GM23338 (cell line): ENCODE data around the gene CFH. TPM values are rescaled to one million over a fixed set of nuclear protein-coding genes. Genes with fewer than 3 reads are reported as not detected.

Source experiments
- ATAC-seq: fragments of 200-7000 bp; cut with Tn5 transposase; 3 replicates; pipeline ENCODE4 v1.9.1; 2020
- DNase-seq: peaks from one replicate; pipeline ENCODE4 v3.0.0-alpha.2; 2015; ENCODE audit warnings: low spot score
- H2AFZ ChIP-seq: fragments of 200-600 bp; sonication (generic); 2 replicates; pipeline ENCODE4 v1.8.0; 2016; ENCODE audit warnings: antibody characterized with exemption, mild to moderate bottlenecking, moderate library complexity
- H3F3A ChIP-seq: fragments of 200-600 bp; sonication (generic); replicated peaks from 2 replicates; pipeline ENCODE4 v1.8.0; 2017; ENCODE audit warnings: antibody characterized with exemption, mixed run types, low read depth
- H3K27ac ChIP-seq: fragments of 200-600 bp; sonication (generic); 2 replicates; pipeline ENCODE4 v1.6.1; 2016; ENCODE audit warnings: low read depth
- H3K27me3 ChIP-seq: fragments of 200-600 bp; sonication (generic); 2 replicates; pipeline ENCODE4 v1.8.0; 2016; ENCODE audit warnings: mild to moderate bottlenecking, mixed run types, moderate library complexity; ENCODE audit not compliant: insufficient read depth
- H3K36me3 ChIP-seq: fragments of 200-600 bp; sonication (generic); 2 replicates; pipeline ENCODE4 v1.8.0; 2016; ENCODE audit warnings: mild to moderate bottlenecking; ENCODE audit not compliant: insufficient read depth
- H3K4me1 ChIP-seq: fragments of 200-600 bp; sonication (generic); 2 replicates; pipeline ENCODE4 v1.8.0; 2016; ENCODE audit warnings: mild to moderate bottlenecking, moderate library complexity; ENCODE audit not compliant: insufficient read depth
- H3K4me2 ChIP-seq: fragments of 200-600 bp; sonication (generic); 2 replicates; pipeline ENCODE4 v1.7.1; 2017; ENCODE audit warnings: mixed run types
- H3K4me3 ChIP-seq: fragments of 200-600 bp; sonication (generic); 2 replicates; pipeline ENCODE4 v1.6.1; 2016; ENCODE audit warnings: mixed run types
- H3K79me2 ChIP-seq: fragments of 200-600 bp; sonication (generic); replicated peaks from 2 replicates; pipeline ENCODE4 v1.8.0; 2017; ENCODE audit warnings: mild to moderate bottlenecking; ENCODE audit not compliant: insufficient read depth
- H3K9me2 ChIP-seq: fragments of 200-600 bp; sonication (generic); 2 replicates; pipeline ENCODE4 v1.8.0; 2017; ENCODE audit not compliant: insufficient read depth
- H4K20me1 ChIP-seq: fragments of 200-600 bp; sonication (generic); replicated peaks from 2 replicates; pipeline ENCODE4 v1.8.0; 2017; ENCODE audit warnings: mild to moderate bottlenecking; ENCODE audit not compliant: insufficient read depth
- H3K27ac Mint-ChIP-seq: 2 replicates; pipeline ENCODE4 v1.8.0; 2020; ENCODE audit warnings: inconsistent platforms, mild to moderate bottlenecking, moderate library complexity, mixed read lengths
- H3K27me3 Mint-ChIP-seq: 3 replicates; pipeline ENCODE4 v1.8.0; 2022; ENCODE audit warnings: low read depth, mild to moderate bottlenecking, moderate library complexity, mixed read lengths, inconsistent platforms; ENCODE audit not compliant: insufficient read depth, poor library complexity
- H3K36me3 Mint-ChIP-seq: 3 replicates; pipeline ENCODE4 v1.8.0; 2021; ENCODE audit warnings: low read depth, mild to moderate bottlenecking, inconsistent platforms, moderate library complexity, mixed read lengths
- H3K4me1 Mint-ChIP-seq: 3 replicates; pipeline ENCODE4 v1.8.0; 2020; ENCODE audit warnings: mild to moderate bottlenecking, inconsistent platforms, mixed read lengths
- H3K4me3 Mint-ChIP-seq: 3 replicates; pipeline ENCODE4 v1.8.0; 2021; ENCODE audit warnings: moderate library complexity, mild to moderate bottlenecking, inconsistent platforms, mixed read lengths
- H3K9me3 Mint-ChIP-seq: 3 replicates; pipeline ENCODE4 v1.8.0; 2020; ENCODE audit warnings: moderate library complexity, mild to moderate bottlenecking, inconsistent platforms, mixed read lengths
- EZH2 ChIP-seq: fragments of 200-600 bp; sonication (generic); IDR thresholded peaks from one replicate; pipeline ENCODE4 v1.8.0; 2017; ENCODE audit warnings: antibody characterized with exemption, mild to moderate bottlenecking, low read depth; ENCODE audit not compliant: unreplicated experiment
- STAT1 ChIP-seq: IDR thresholded peaks from one replicate; pipeline ENCODE4 v1.6.1; 2016; ENCODE audit warnings: antibody characterized with exemption; ENCODE audit not compliant: unreplicated experiment
- polyA plus RNA-seq: library from polyadenylated mRNA; unstranded; fragments of >200 nt; fragmentation: Nextera tagmentation; extraction: Ambion mirVana; gene quantifications from 2 replicates; pipeline ENCODE4 v1.2.1, GENCODE V29; 2016
- total RNA-seq: library from RNA; depleted of rRNA; stranded (reverse); fragments of >200 nt; shearing (Covaris generic); gene quantifications from 2 replicates; pipeline ENCODE4 v1.2.3, GENCODE V29; 2014
- TF ChIP-seq, protein P1 (sequence below): fragments of 250-450 bp; sonication (Bioruptor Pico); IDR thresholded peaks from 2 replicates; pipeline ENCODE4 v1.5.0; 2020; ENCODE audit warnings: mild to moderate bottlenecking, moderate library complexity
- TF ChIP-seq, protein P2 (sequence below): IDR thresholded peaks from one replicate; pipeline ENCODE4 v1.6.1; 2018; ENCODE audit warnings: antibody characterized with exemption; ENCODE audit not compliant: unreplicated experiment
- TF ChIP-seq, protein P3 (sequence below), 2 experiments: fragments of 200-600 bp in 1 of 2; sonication (generic) in 1 of 2; conservative IDR thresholded peaks; 2 replicates each; pipeline versions ENCODE4 v1.5.1 to v1.6.1; 2016 to 2017; ENCODE audit warnings: antibody characterized with exemption in 2 of 2, low read depth in 2 of 2, mild to moderate bottlenecking in 2 of 2, moderate library complexity in 1 of 2

Gene CFH
- total and polyA plus RNA-seq, 2 experiments from 2014 or later: not detected

DNA sequence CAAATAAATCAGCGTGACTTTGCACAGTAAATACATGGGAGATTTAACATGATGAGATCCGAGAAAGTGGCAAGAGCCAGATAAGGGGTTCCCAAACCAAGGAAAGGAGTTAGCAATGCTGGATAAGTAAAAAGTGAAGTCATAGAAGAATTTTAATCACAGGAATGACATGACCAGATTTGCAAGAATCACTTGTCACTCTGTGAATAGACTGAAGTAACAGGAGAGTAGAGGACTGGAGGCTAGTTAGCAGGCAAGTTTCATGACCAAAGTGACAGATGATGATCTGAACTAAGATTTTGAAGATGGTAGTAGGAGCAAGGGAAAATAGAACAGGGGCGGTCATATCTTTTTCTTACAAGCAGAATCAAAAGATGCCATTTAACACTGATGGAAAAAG is 8.4 kb downstream of the CFH start (continued):
- TF ChIP-seq, protein P1, sequence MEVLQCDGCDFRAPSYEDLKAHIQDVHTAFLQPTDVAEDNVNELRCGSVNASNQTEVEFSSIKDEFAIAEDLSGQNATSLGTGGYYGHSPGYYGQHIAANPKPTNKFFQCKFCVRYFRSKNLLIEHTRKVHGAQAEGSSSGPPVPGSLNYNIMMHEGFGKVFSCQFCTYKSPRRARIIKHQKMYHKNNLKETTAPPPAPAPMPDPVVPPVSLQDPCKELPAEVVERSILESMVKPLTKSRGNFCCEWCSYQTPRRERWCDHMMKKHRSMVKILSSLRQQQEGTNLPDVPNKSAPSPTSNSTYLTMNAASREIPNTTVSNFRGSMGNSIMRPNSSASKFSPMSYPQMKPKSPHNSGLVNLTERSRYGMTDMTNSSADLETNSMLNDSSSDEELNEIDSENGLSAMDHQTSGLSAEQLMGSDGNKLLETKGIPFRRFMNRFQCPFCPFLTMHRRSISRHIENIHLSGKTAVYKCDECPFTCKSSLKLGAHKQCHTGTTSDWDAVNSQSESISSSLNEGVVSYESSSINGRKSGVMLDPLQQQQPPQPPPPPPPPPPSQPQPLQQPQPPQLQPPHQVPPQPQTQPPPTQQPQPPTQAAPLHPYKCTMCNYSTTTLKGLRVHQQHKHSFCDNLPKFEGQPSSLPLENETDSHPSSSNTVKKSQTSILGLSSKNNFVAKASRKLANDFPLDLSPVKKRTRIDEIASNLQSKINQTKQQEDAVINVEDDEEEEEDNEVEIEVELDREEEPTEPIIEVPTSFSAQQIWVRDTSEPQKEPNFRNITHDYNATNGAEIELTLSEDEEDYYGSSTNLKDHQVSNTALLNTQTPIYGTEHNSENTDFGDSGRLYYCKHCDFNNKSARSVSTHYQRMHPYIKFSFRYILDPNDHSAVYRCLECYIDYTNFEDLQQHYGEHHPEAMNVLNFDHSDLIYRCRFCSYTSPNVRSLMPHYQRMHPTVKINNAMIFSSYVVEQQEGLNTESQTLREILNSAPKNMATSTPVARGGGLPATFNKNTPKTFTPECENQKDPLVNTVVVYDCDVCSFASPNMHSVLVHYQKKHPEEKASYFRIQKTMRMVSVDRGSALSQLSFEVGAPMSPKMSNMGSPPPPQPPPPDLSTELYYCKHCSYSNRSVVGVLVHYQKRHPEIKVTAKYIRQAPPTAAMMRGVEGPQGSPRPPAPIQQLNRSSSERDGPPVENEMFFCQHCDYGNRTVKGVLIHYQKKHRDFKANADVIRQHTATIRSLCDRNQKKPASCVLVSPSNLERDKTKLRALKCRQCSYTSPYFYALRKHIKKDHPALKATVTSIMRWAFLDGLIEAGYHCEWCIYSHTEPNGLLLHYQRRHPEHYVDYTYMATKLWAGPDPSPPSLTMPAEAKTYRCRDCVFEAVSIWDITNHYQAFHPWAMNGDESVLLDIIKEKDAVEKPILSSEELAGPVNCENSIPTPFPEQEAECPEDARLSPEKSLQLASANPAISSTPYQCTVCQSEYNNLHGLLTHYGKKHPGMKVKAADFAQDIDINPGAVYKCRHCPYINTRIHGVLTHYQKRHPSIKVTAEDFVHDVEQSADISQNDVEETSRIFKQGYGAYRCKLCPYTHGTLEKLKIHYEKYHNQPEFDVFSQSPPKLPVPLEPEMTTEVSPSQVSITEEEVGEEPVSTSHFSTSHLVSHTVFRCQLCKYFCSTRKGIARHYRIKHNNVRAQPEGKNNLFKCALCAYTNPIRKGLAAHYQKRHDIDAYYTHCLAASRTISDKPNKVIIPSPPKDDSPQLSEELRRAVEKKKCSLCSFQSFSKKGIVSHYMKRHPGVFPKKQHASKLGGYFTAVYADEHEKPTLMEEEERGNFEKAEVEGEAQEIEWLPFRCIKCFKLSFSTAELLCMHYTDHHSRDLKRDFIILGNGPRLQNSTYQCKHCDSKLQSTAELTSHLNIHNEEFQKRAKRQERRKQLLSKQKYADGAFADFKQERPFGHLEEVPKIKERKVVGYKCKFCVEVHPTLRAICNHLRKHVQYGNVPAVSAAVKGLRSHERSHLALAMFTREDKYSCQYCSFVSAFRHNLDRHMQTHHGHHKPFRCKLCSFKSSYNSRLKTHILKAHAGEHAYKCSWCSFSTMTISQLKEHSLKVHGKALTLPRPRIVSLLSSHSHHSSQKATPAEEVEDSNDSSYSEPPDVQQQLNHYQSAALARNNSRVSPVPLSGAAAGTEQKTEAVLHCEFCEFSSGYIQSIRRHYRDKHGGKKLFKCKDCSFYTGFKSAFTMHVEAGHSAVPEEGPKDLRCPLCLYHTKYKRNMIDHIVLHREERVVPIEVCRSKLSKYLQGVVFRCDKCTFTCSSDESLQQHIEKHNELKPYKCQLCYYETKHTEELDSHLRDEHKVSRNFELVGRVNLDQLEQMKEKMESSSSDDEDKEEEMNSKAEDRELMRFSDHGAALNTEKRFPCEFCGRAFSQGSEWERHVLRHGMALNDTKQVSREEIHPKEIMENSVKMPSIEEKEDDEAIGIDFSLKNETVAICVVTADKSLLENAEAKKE (CRISPR knock-in tag): no peak
- TF ChIP-seq, protein P2, sequence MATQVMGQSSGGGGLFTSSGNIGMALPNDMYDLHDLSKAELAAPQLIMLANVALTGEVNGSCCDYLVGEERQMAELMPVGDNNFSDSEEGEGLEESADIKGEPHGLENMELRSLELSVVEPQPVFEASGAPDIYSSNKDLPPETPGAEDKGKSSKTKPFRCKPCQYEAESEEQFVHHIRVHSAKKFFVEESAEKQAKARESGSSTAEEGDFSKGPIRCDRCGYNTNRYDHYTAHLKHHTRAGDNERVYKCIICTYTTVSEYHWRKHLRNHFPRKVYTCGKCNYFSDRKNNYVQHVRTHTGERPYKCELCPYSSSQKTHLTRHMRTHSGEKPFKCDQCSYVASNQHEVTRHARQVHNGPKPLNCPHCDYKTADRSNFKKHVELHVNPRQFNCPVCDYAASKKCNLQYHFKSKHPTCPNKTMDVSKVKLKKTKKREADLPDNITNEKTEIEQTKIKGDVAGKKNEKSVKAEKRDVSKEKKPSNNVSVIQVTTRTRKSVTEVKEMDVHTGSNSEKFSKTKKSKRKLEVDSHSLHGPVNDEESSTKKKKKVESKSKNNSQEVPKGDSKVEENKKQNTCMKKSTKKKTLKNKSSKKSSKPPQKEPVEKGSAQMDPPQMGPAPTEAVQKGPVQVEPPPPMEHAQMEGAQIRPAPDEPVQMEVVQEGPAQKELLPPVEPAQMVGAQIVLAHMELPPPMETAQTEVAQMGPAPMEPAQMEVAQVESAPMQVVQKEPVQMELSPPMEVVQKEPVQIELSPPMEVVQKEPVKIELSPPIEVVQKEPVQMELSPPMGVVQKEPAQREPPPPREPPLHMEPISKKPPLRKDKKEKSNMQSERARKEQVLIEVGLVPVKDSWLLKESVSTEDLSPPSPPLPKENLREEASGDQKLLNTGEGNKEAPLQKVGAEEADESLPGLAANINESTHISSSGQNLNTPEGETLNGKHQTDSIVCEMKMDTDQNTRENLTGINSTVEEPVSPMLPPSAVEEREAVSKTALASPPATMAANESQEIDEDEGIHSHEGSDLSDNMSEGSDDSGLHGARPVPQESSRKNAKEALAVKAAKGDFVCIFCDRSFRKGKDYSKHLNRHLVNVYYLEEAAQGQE: no peak
- no peak for TF ChIP-seq STAT1
- no peak for TF ChIP-seq EZH2

DNA sequence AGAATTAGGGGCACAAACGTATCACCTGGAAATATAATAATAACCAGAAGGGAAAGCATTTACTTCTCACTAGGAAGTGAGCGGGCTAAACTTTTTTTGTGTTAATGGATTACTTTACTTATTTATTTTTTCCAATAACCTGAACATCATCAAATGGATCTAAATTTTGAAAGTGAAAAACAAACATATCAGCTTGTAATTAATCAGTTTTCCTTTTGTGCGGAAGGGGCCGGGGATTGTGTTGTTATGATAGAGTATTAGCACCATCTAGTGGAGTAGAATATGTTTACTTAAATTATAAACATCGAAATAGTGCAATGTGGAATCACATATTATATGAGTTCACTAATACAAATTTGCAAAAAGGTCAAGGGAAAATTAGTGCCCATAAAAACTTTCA is 9.0 kb downstream of the CFH start:
- H3K4me1 ChIP-seq: no peaks in the 10 kb centered on the region
- no peak overlapping the region for H2AFZ ChIP-seq
- peak; percentile 73 for DNase-seq
- no peaks in the 10 kb centered on the region for H3F3A ChIP-seq
- no peak overlapping the region for H3K4me3 Mint-ChIP-seq
- H3K4me3 ChIP-seq: no peak overlapping the region
- ATAC-seq: peak; percentile 46
- H4K20me1 ChIP-seq: no peaks in the 10 kb centered on the region
- peaks cover 3% of the 10 kb centered on the region; the same call in 1 of the 3 replicates for H3K36me3 Mint-ChIP-seq
- no peaks in the 10 kb centered on the region; the same call in 1 of the 3 replicates for H3K4me1 Mint-ChIP-seq
- H3K4me2 ChIP-seq: no peak overlapping the region
- H3K27ac Mint-ChIP-seq: no peak overlapping the region
- no peaks in the 10 kb centered on the region; the same call in 1 of the 3 replicates for H3K9me3 Mint-ChIP-seq
- peaks cover 1% of the 10 kb centered on the region for H3K27me3 Mint-ChIP-seq
- no peaks in the 10 kb centered on the region for H3K36me3 ChIP-seq
- H3K79me2 ChIP-seq: no peaks in the 10 kb centered on the region
- H3K27ac ChIP-seq: no peak overlapping the region
- no peaks in the 10 kb centered on the region for H3K27me3 ChIP-seq
- TF ChIP-seq, protein P3, sequence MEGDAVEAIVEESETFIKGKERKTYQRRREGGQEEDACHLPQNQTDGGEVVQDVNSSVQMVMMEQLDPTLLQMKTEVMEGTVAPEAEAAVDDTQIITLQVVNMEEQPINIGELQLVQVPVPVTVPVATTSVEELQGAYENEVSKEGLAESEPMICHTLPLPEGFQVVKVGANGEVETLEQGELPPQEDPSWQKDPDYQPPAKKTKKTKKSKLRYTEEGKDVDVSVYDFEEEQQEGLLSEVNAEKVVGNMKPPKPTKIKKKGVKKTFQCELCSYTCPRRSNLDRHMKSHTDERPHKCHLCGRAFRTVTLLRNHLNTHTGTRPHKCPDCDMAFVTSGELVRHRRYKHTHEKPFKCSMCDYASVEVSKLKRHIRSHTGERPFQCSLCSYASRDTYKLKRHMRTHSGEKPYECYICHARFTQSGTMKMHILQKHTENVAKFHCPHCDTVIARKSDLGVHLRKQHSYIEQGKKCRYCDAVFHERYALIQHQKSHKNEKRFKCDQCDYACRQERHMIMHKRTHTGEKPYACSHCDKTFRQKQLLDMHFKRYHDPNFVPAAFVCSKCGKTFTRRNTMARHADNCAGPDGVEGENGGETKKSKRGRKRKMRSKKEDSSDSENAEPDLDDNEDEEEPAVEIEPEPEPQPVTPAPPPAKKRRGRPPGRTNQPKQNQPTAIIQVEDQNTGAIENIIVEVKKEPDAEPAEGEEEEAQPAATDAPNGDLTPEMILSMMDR (conservative IDR thresholded peaks at IDR 0.05; ENCODE audit: low read depth in 2 of 2): peak; percentile 67 to 84
- TF ChIP-seq, protein P2: no peak
- no peaks in the 10 kb centered on the region for H3K9me2 ChIP-seq
